ENCODE data around the gene GTSE1. TPM values are rescaled to one million over a fixed set of nuclear protein-coding genes. Genes with fewer than 3 reads are reported as not detected.

Gene GTSE1
- polyA plus RNA-seq, 3 donors: 0.04 TPM; not detected in 2

- Histone ChIP-seq H3K4me3 (replicated peaks in 1 of 3; ENCODE audit: low read depth in 2 of 3, low read length in 3 of 3) (no peak overlapping the region), H3K4me2 (replicated peaks; ENCODE audit: extremely low read depth, low read length, poor library complexity, severe bottlenecking) (no peak overlapping the region), H3K27me3 (ENCODE audit: control insufficient read depth in 2 of 2, insufficient read depth in 2 of 2, low read length in 2 of 2) (no peaks in the 10 kb centered on the region), H3K79me2 (ENCODE audit: insufficient read depth, low read length) (peaks cover 25% of the 10 kb centered on the region), H3K4me1 (ENCODE audit: control insufficient read depth in 1 of 2, insufficient read depth in 2 of 2, low read length in 2 of 2) (peaks cover 10 to 14% of the 10 kb centered on the region in 2 donors), H3K27ac (ENCODE audit: low read depth in 1 of 2, low read length in 2 of 2) (no peak overlapping the region), H3K36me3 (replicated peaks in 1 of 2; ENCODE audit: control insufficient read depth in 1 of 2, insufficient read depth in 2 of 2, low read length in 2 of 2) (peaks cover 54 to 63% of the 10 kb centered on the region in 2 donors), H3K9me3 (replicated peaks in 1 of 2; ENCODE audit: control insufficient read depth in 1 of 2, insufficient read depth in 1 of 2, low read length in 2 of 2) (no peaks in the 10 kb centered on the region), H3K9ac (ENCODE audit: insufficient read depth, low read length, poor library complexity, severe bottlenecking) (no peak overlapping the region), H2AFZ (ENCODE audit: insufficient read depth, low read depth, low read length, poor library complexity, severe bottlenecking) (no peak overlapping the region), H4K20me1 (ENCODE audit: insufficient read depth, low read length) (peaks cover 22% of the 10 kb centered on the region)
- Mint-ChIP-seq H3K4me3 (no peak overlapping the region), H3K4me1 (peaks cover 15% of the 10 kb centered on the region), H3K27me3 (ENCODE audit: low read depth in 3 of 3) (no peaks in the 10 kb centered on the region), H3K27ac (no peak overlapping the region), H3K36me3 (peaks cover 54 to 58% of the 10 kb centered on the region in 2 donors), H3K9me3 (no peaks in the 10 kb centered on the region)
- TF ChIP-seq CTCF (IDR thresholded peaks at IDR 0.05): no peak
- DNase-seq: no peak
- intact Hi-C loops (cut with micrococcal nuclease): no loop called here
- WGBS (ENCODE audit: insufficient coverage): 96% methylated on average over 5 of the region's 8 CpGs
Observed at GRCh38 chr22:46338636-46339035, 42.0 kb downstream of the GTSE1 start.

GRCh38 chr22:46339956-46340355 lies 43.3 kb downstream of the GTSE1 start:
- intact Hi-C loops (cut with micrococcal nuclease): no loop called here
- H3K4me3 ChIP-seq (replicated peaks in 1 of 3; ENCODE audit: low read depth in 2 of 3, low read length in 3 of 3): no peak overlapping the region
- no peak overlapping the region for H3K27ac ChIP-seq (ENCODE audit: low read depth in 1 of 2, low read length in 2 of 2)
- no peaks in the 10 kb centered on the region for H3K9me3 Mint-ChIP-seq
- H3K27me3 ChIP-seq (ENCODE audit: control insufficient read depth in 2 of 2, insufficient read depth in 2 of 2, low read length in 2 of 2): no peaks in the 10 kb centered on the region
- DNase-seq: no peak
- peaks cover 25% of the 10 kb centered on the region for H4K20me1 ChIP-seq (ENCODE audit: insufficient read depth, low read length)
- no peak overlapping the region for H3K4me3 Mint-ChIP-seq
- no peak overlapping the region for H3K9ac ChIP-seq (ENCODE audit: insufficient read depth, low read length, poor library complexity, severe bottlenecking)
- H3K36me3 Mint-ChIP-seq: peaks cover 67 to 71% of the 10 kb centered on the region in 2 donors
- WGBS (ENCODE audit: insufficient coverage): 100% methylated on average over 4 of the region's 5 CpGs
- H3K27me3 Mint-ChIP-seq (ENCODE audit: low read depth in 3 of 3): no peaks in the 10 kb centered on the region
- no peak overlapping the region for H3K4me2 ChIP-seq (replicated peaks; ENCODE audit: extremely low read depth, low read length, poor library complexity, severe bottlenecking)
- H3K27ac Mint-ChIP-seq: peak overlapping the region in 2 of 7 donors; percentile 45 to 65
- peaks cover 10 to 12% of the 10 kb centered on the region in 2 donors for H3K4me1 ChIP-seq (ENCODE audit: control insufficient read depth in 1 of 2, insufficient read depth in 2 of 2, low read length in 2 of 2)
- no peak for TF ChIP-seq CTCF (IDR thresholded peaks at IDR 0.05)
- H3K9me3 ChIP-seq (replicated peaks in 1 of 2; ENCODE audit: control insufficient read depth in 1 of 2, insufficient read depth in 1 of 2, low read length in 2 of 2): no peaks in the 10 kb centered on the region
- H2AFZ ChIP-seq (ENCODE audit: insufficient read depth, low read depth, low read length, poor library complexity, severe bottlenecking): no peak overlapping the region
- H3K36me3 ChIP-seq (replicated peaks in 1 of 2; ENCODE audit: control insufficient read depth in 1 of 2, insufficient read depth in 2 of 2, low read length in 2 of 2): peaks cover 67 to 77% of the 10 kb centered on the region in 2 donors
- H3K4me1 Mint-ChIP-seq: peaks cover 12% of the 10 kb centered on the region
- H3K79me2 ChIP-seq (ENCODE audit: insufficient read depth, low read length): peaks cover 25% of the 10 kb centered on the region
